OCI-LY3 (cell line): Measurements from ENCODE around the gene ZEB2.

ENCODE experiments used
- CTCF ChIP-seq: fragments of 200-600, 300-600 bp; sonication (generic); IDR thresholded peaks from 2 replicates; pipeline ENCODE4 v1.5.1; 2014; ENCODE audit warnings: antibody characterized with exemption, low read length, low read depth
- EZH2phosphoT487 ChIP-seq: fragments of 200-600 bp; shearing (Covaris generic); IDR thresholded peaks from 2 replicates; pipeline ENCODE4 v1.6.1; 2018; ENCODE audit warnings: antibody characterized with exemption, mixed run types, low read depth

DNA sequence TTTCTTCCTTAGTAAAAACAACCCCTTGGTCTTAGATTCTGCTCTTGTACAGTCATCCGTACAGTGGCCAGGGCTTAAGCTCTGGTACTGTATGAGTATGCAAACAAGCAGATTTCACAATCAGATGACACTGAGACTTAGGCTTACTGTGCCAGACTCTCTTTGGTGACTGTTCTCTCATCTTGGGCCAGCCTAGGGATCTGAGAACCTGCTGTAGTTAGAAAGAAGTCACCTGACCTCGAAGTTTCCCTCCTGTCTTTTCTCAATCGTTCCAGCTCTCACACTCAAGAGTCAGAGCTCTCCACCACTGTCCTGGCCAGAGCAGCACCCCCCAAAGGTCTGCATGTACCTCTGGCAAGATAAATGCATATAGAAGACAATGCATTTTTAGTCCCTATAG lies 63.2 kb downstream of the ZEB2 start:
- TF ChIP-seq CTCF (no peak), EZH2phosphoT487 (no peak)
